Measurements from ENCODE around the gene ITGB1.
"Not testable (repeated sequence)": the region's sequence is repeated elsewhere in the genome, so short reads cannot be mapped to it uniquely, and the experiment has no call there.

Gene ITGB1

DNA sequence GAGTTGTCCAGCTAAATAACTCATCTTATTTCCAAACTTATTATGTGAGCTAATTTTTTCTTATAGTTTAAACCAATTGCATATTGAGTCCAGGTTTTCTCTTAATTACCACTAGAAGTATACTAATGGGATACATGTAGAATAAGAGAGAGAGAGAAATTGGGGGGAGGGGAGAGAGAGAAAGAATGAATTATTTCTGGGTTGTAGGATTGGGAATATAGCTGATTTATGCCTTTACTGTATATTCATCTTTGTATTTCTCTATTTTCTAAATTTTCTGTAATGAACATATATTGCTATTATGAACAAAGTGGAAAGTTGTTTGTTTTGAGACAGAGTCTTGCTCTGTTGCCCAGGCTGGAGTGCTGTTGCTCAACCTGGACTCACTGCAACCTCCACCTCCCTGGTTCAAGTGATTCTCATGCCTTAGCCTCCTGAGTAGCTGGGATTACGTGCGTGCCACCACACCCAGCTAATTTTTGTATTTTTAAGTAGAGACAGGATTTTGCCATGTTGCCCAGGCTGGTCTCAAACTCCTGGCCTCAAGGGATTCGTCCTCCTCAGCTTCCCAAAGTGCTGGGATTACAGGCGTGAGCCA, 26.1 kb upstream of the ITGB1 start:
- no peak overlapping the region for H3K4me3 ChIP-seq (ENCODE audit: low read depth, low read length)

DNA sequence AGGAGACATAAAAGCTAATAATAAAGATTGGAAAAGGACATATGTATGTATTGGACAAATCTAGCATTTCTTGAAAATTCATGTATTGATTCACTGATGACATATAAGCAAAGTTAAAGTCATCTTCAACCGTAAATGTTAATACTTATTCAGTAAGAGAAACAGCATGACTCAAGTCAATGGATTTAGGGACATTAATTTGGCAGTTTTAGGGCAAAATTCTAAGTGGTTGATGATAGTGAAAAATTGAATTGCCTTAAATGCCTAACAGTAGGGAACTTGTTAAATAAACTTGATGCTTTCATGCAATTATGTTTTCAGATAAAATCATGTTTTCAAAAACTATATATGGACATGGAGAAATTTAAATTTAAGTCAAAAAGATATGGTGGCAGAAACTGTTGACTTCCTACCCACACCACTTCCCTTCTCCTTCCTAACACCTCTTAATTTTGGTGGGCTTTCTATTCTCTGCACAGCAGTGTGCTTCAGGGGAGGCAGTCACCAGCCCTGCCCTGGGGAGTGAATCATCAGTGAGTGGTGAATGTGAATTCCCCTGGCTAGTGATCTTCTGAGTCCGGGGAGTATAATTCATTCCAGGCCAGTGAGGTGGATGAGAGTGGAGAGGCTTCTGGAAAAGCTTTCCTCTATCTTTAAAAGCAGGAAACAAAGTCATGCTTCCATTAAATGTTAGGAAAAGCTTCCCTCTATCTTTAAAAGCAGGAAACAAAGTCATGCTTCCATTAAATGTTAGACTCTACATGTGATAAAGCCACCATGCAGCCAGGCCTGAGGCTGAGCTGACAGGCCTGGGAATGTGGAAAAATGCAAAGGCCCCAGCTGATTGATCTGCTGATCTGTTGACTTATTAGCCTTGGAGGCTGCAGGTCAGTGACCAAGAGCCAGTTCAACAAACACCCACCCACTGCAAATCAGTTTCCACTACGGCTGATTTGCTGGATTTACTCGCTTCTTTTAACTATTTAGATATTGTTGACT, 25.2 kb upstream of the ITGB1 start:
- DNase-seq (ENCODE audit: low read depth, low spot score) = peak; percentile 96
- in situ Hi-C loops (cut with HindIII; ENCODE audit: low sequenced_read_pairs) = no loop called here
- H3K4me3 ChIP-seq (ENCODE audit: low read depth, low read length) = no peak overlapping the region
- TF ChIP-seq, protein P1, sequence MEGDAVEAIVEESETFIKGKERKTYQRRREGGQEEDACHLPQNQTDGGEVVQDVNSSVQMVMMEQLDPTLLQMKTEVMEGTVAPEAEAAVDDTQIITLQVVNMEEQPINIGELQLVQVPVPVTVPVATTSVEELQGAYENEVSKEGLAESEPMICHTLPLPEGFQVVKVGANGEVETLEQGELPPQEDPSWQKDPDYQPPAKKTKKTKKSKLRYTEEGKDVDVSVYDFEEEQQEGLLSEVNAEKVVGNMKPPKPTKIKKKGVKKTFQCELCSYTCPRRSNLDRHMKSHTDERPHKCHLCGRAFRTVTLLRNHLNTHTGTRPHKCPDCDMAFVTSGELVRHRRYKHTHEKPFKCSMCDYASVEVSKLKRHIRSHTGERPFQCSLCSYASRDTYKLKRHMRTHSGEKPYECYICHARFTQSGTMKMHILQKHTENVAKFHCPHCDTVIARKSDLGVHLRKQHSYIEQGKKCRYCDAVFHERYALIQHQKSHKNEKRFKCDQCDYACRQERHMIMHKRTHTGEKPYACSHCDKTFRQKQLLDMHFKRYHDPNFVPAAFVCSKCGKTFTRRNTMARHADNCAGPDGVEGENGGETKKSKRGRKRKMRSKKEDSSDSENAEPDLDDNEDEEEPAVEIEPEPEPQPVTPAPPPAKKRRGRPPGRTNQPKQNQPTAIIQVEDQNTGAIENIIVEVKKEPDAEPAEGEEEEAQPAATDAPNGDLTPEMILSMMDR (IDR thresholded peaks at IDR 0.05; ENCODE audit: low read depth, low read length) = no peak

More for the DNA sequence above, 26.1 kb upstream of the ITGB1 start:
- in situ Hi-C loops (cut with HindIII; ENCODE audit: low sequenced_read_pairs) = no loop called here
- TF ChIP-seq, protein P1 (IDR thresholded peaks at IDR 0.05; ENCODE audit: low read depth, low read length) = no peak
- DNase-seq (ENCODE audit: low read depth, low spot score) = no peak

DNA sequence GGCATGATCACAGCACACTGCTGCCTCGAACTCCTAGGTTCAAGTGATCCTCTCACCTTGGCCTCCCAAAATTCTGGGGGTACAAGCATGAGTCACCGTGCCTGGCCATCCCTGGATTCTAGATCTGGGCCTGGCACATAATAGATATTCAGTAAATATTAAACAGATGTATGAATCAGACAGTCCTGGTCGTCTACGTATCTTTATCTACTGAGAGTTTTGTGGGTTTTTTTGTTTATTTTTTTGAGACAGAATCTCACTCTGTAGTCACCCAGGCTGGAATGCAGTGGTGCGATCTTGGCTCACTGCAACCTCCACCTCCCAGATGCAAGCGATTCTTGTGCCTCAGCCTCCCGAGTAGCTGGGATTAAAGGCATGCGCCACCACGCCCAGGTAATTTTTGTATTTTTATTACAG, 24.3 kb upstream of the ITGB1 start:
- peak; percentile 93 for DNase-seq (ENCODE audit: low read depth, low spot score)
- TF ChIP-seq, protein P1 (IDR thresholded peaks at IDR 0.05; ENCODE audit: low read depth, low read length) = no peak
- in situ Hi-C loops (cut with HindIII; ENCODE audit: low sequenced_read_pairs) = no loop called here
- H3K4me3 ChIP-seq (ENCODE audit: low read depth, low read length) = no peak overlapping the region

DNA sequence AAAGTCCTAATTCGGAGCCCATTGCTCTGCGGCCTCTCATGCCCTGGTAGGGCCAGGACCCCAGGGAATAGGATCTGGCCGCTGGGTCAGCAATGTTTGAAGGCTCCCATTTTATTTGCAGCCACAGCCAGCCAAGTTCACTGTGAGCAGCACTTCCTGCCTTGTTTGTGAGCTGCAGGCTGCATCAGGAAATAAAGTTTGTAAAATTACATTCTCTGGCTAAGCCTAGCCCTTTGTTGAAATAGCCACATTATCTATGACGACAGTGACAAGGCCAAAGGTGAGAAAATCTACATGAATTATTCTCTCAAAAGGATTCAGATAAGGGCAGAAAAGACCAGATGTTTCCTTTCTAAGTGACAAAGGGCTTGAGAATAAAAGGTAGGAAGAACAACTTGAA, 23.7 kb upstream of the ITGB1 start:
- peak; percentile 58 for DNase-seq (ENCODE audit: low read depth, low spot score)
- in situ Hi-C loops (cut with HindIII; ENCODE audit: low sequenced_read_pairs) = no loop called here
- no peak overlapping the region for H3K4me3 ChIP-seq (ENCODE audit: low read depth, low read length)
- TF ChIP-seq, protein P1 (IDR thresholded peaks at IDR 0.05; ENCODE audit: low read depth, low read length) = no peak

DNA sequence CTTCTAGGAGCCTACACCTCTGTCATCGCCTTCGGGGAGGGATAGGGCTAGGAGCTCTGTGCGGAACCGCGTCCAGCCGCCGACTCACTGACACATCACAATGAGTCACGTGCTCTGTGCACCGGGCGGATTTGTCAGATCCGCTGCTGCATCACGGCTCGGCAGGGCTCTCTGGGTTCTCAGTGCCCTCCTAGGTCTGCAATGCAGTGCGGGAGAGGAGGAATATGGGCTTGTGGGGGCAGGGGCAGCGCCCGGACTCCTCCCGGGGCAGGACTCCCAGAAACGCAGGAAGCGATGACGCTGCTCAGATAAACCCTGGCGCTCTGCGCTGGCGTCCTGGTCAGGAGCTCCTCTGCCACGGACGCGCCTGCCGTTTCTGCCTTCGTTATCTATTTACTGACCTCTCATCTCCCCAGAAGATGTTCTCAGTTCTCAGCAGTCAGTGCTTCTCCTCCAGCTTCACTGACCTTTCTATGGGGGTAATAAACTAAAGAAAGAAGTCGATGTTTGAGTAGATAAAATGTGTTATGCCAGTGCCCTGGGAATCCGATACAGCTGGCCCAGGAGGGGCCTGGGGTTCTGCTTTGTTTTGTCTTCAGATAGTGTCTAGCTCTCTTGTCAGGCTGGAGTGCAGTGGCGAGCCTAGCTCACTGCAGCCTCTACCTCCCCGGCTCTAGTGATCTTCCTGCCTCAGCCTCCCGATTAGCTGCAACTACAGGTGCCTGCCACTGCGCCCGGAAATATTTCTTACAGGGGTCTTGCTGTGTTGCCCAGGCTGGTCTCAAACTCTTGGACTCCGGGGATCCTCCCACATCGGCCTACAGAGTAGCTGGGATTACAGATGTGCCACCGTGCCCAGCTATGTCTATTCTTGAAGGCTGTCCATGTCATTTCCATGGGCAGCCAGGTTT, 22.8 kb upstream of the ITGB1 start:
- TF ChIP-seq, protein P1 (IDR thresholded peaks at IDR 0.05; ENCODE audit: low read depth, low read length) = no peak
- peak overlapping the region; percentile 29 for H3K4me3 ChIP-seq (ENCODE audit: low read depth, low read length)
- in situ Hi-C loops (cut with HindIII; ENCODE audit: low sequenced_read_pairs) = no loop called here
- DNase-seq (ENCODE audit: low read depth, low spot score) = peak; percentile 99

DNA sequence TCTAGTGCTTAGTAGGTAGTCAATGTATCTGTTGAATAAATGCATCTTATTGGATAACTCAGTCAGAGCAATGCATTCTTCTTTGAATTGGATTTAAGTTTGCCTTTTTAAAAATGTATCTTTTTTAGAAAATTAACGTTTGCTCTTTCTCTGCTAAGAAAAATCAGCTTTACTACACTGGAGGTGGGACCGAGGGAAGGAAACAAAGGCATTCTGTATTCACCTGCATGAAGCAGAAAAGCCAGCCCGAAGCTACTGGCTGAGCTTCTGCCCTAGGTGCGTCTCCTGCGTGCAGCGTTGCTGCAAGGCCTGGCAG, 22.2 kb upstream of the ITGB1 start:
- TF ChIP-seq, protein P1 (IDR thresholded peaks at IDR 0.05; ENCODE audit: low read depth, low read length) = no peak
- H3K4me3 ChIP-seq (ENCODE audit: low read depth, low read length) = peak overlapping the region; percentile 29
- in situ Hi-C loops (cut with HindIII; ENCODE audit: low sequenced_read_pairs) = no loop called here
- no peak for DNase-seq (ENCODE audit: low read depth, low spot score)

DNA sequence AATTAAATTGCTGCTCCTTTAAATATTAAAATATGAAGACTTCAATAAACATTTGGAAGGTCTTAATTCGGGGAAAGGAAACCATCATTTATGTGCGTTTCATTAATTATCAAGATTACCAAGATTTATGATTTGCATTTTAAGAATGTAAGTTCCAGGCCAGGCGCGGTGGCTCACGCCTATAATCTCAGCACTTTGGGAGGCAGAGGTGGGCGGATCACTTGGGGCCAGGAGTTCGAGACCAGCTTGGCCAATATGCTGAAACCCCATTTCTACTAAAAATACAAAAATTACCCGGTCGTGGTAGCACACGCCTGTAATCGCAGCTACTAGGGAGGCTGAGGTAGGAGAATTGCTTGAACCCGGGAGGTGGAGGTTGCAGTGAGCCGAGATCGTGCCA, 21.7 kb upstream of the ITGB1 start:
- in situ Hi-C loops (cut with HindIII; ENCODE audit: low sequenced_read_pairs); H3K4me3 ChIP-seq (ENCODE audit: low read depth, low read length): not testable (repeated sequence)

More for the DNA sequence above, 21.7 kb upstream of the ITGB1 start:
- not testable (repeated sequence) for DNase-seq (ENCODE audit: low read depth, low spot score)

All from astrocyte of the spinal cord (primary cell).